Endothelial cell (in vitro differentiated cells): ENCODE results near the gene B4GALT4. TPM values are rescaled to one million over a fixed set of nuclear protein-coding genes. Genes with fewer than 3 reads are reported as not detected.

Experiments
- DNase-seq: peaks from one replicate; pipeline ENCODE4 v3.0.0; 2021; ENCODE audit warnings: low spot score
- H3K27ac Mint-ChIP-seq: one replicate; pipeline ENCODE4 v1.8.0; 2021; ENCODE audit warnings: mixed read lengths, inconsistent platforms; ENCODE audit not compliant: unreplicated experiment
- H3K27me3 Mint-ChIP-seq: one replicate; pipeline ENCODE4 v1.8.0; 2021; ENCODE audit warnings: mild to moderate bottlenecking, moderate library complexity, mixed read lengths, inconsistent platforms; ENCODE audit not compliant: unreplicated experiment
- H3K36me3 Mint-ChIP-seq: one replicate; pipeline ENCODE4 v1.8.0; 2021; ENCODE audit warnings: mild to moderate bottlenecking, low read depth, mixed read lengths, inconsistent platforms; ENCODE audit not compliant: unreplicated experiment
- H3K4me1 Mint-ChIP-seq: one replicate; pipeline ENCODE4 v1.8.0; 2021; ENCODE audit warnings: mild to moderate bottlenecking, mixed read lengths, inconsistent platforms; ENCODE audit not compliant: unreplicated experiment
- H3K4me3 Mint-ChIP-seq: one replicate; pipeline ENCODE4 v1.8.0; 2021; ENCODE audit warnings: mild to moderate bottlenecking, mixed read lengths, inconsistent platforms; ENCODE audit not compliant: unreplicated experiment
- H3K9me3 Mint-ChIP-seq: one replicate; pipeline ENCODE4 v1.8.0; 2021; ENCODE audit warnings: mixed read lengths, inconsistent platforms; ENCODE audit not compliant: unreplicated experiment
- long read RNA-seq: library from polyadenylated mRNA; unstranded; transcript quantifications from one replicate; pipeline ENCODE4 v2.0.0, GENCODE V29; 2020; ENCODE audit not compliant: unreplicated experiment
- total RNA-seq: library from RNA; stranded (reverse); fragmentation: NEBNext Ultra II Directional; extraction: Animal tissue kit (Norgen Biotek cat#: 25700); gene quantifications from one replicate; pipeline ENCODE4 v1.2.1, GENCODE V29; 2021; ENCODE audit not compliant: unreplicated experiment
- TF ChIP-seq, protein P1 (sequence below): fragments of 200-600 bp; sonication (generic); IDR thresholded peaks from one replicate; pipeline ENCODE4 v1.5.0; 2021; ENCODE audit warnings: antibody characterized with exemption; ENCODE audit not compliant: unreplicated experiment

The B4GALT4 gene, protein sequence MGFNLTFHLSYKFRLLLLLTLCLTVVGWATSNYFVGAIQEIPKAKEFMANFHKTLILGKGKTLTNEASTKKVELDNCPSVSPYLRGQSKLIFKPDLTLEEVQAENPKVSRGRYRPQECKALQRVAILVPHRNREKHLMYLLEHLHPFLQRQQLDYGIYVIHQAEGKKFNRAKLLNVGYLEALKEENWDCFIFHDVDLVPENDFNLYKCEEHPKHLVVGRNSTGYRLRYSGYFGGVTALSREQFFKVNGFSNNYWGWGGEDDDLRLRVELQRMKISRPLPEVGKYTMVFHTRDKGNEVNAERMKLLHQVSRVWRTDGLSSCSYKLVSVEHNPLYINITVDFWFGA
- total RNA-seq, result 12.3 TPM
- long read RNA-seq, partial matches to known transcripts, result 1 of 8 reads
- long read RNA-seq, other reads (novel, unspliced or antisense), result 3 of 8 reads

DNA sequence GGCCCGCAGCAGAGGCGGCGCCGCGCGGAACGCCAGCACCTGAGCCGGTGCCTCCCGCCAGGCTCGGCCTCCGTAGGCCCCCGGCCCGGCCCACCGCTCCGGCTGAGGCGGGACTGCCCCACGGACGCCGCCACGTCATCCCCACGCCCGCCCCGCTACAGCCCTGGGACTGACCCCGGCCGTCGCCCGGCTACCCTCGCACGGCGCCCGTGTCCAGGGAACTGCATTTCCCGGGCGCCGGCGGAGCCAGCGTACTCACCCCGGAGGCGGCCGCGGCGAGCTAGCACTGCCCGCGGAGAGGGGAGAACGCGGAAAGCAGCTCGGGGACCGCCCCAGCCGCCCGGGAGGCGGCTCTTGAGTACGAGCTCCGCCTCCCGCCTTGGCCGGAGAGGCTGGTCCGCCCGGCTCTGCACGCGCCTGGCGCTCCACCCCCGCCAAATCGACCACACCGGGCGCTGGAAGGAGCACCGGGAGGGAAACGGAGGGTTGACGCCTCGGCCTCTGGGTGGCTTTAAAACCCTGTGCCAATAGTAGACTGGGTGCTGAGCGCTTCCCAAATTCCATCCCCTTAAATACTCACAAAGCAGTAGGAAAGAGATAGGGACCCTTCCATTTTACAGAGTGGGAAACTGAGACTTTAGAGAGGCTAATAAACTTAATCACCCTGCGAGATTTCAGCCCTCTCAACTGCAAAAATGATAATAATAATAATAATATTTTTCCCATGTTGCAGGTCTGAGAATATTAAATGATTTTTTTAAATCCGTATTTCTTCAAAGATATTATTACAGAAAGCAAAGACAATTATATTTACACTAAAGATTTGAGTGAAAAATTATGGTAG is at the start of gene B4GALT4:
Gene B4GALT4 (minus strand): TSS at position 288 of the 844 bp plus-strand sequence. CDS start 10,779 bp downstream, outside the sequence.
- peak within 1 kb of the TSS; percentile 64 for H3K27ac Mint-ChIP-seq
- H3K27me3 Mint-ChIP-seq, result peaks cover 6% of the 10 kb centered on the region
- H3K9me3 Mint-ChIP-seq, result no peaks in the 10 kb centered on the region
- peaks cover 6% of the 10 kb centered on the region for H3K4me1 Mint-ChIP-seq
- H3K4me3 Mint-ChIP-seq, result peak within 1 kb of the TSS; percentile 87
- peak; percentile 80 for DNase-seq
- H3K36me3 Mint-ChIP-seq, result peaks cover 6% of the 10 kb centered on the region
- TF ChIP-seq, protein P1, sequence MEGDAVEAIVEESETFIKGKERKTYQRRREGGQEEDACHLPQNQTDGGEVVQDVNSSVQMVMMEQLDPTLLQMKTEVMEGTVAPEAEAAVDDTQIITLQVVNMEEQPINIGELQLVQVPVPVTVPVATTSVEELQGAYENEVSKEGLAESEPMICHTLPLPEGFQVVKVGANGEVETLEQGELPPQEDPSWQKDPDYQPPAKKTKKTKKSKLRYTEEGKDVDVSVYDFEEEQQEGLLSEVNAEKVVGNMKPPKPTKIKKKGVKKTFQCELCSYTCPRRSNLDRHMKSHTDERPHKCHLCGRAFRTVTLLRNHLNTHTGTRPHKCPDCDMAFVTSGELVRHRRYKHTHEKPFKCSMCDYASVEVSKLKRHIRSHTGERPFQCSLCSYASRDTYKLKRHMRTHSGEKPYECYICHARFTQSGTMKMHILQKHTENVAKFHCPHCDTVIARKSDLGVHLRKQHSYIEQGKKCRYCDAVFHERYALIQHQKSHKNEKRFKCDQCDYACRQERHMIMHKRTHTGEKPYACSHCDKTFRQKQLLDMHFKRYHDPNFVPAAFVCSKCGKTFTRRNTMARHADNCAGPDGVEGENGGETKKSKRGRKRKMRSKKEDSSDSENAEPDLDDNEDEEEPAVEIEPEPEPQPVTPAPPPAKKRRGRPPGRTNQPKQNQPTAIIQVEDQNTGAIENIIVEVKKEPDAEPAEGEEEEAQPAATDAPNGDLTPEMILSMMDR, result no peak

DNA sequence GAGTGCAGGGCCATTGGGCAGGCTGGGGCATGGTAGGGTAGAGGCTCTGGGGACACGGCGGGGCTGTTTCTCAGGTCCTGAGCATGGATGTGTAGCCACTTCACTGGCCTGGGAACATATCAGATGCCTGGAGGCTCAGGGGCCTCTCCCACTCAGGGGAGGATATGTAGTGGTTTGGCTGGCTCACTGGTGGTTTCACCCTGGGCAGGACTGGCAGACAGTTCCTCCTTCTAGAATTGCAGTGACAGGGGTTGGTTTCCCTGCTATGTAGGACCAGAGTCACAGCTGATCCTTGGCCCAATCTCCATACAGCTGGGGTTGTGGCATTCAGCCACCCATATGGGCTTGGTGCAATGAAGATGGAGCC is 48.7 kb upstream of the B4GALT4 start:
- TF ChIP-seq, protein P1, result no peak
- H3K9me3 Mint-ChIP-seq, result no peaks in the 10 kb centered on the region
- H3K4me1 Mint-ChIP-seq, result peaks cover 18% of the 10 kb centered on the region
- H3K4me3 Mint-ChIP-seq, result no peak overlapping the region
- peaks cover 17% of the 10 kb centered on the region for H3K27me3 Mint-ChIP-seq
- H3K36me3 Mint-ChIP-seq, result peaks cover 5% of the 10 kb centered on the region
- no peak overlapping the region for H3K27ac Mint-ChIP-seq
- no peak for DNase-seq

DNA sequence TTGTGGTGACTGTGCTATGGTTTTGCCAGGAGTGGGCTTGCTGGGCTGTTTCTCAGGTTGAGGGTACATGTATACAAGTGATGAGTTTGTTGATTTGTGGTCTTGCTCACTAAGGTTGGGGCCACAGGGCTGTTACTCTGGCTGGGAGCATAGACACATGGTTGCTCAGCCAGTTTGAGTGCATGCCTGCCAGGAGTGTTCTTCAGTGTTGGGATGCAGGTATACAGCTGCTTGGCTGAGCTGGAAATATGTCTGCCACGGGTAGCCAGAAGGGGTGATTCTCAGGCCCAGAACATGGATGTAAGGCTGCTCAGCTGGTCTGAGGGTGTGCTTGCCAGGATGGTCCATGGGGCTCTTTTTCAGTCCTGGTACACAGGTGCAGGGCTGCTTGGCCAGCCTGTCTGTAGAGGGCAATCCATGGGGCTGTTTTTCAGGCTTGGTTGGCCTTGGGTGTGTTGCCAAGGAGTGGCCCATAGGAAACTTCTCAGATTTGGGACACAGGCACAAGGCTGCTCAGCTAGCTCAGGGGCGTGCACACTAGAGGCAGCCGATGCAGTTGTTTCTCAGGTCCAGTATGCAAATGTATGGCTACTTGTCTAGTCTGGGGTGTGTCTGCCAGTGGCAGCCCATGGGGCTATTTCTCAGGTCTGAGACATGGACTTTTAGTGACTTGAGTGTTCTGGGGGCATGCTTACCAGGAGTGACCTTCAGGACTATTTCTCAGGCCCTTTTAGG is 48.2 kb upstream of the B4GALT4 start:
- TF ChIP-seq, protein P1, result no peak
- Mint-ChIP-seq H3K9me3 (peaks cover 2% of the 10 kb centered on the region), H3K4me1 (peaks cover 18% of the 10 kb centered on the region), H3K36me3 (peaks cover 7% of the 10 kb centered on the region), H3K27me3 (peaks cover 14% of the 10 kb centered on the region), H3K27ac (no peak overlapping the region), H3K4me3 (no peak overlapping the region)
- no peak for DNase-seq

DNA sequence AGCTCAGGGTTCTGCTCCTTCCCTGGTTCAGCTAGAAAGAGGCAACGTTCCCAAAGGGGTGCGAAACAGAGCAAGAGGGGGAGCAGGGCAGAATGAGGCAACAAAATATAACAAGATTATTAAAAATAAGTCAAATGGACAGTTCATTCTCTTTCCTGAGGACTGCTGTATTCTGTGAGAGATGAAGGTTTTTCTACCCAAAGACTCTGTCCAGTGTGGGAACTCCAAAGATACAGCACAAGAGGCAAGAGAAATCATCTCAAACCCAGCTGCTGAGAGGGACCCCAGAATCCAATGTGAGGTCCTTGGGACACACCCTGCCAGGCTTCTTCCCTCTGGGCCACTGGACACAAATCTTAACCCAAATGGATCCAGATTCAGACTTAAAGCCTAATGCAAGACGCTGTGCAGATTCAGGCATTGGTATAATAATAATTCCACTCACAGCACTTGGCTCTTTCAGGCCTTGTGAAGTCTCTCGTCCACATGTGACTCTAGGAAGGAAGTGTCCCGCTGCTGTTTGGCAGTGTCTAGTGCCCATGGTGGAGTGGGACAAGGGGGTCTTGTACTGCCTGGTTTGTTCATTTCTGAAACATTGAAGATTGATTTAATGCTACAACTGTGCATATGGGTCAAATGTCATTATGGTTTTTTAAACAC is 39.0 kb upstream of the B4GALT4 start:
- no peak for DNase-seq
- Mint-ChIP-seq H3K27ac (peak overlapping the region; percentile 98), H3K4me3 (peak overlapping the region; percentile 53), H3K4me1 (peaks cover 41% of the 10 kb centered on the region), H3K9me3 (peaks cover 15% of the 10 kb centered on the region), H3K27me3 (peaks cover 8% of the 10 kb centered on the region), H3K36me3 (peaks cover 20% of the 10 kb centered on the region)
- TF ChIP-seq, protein P1, result no peak
